Mesenchymal stem cell (in vitro differentiated cells and primary cell): ENCODE data around the gene DHPS.
A peak's percentile ranks its signal among the peaks of the same experiment; 100 is the strongest.

Experiments used
- DNase-seq: peaks from one replicate; pipeline ENCODE4 v3.0.0-alpha.2; 2013
- H2AFZ ChIP-seq: one replicate; pipeline ENCODE4 v1.6.1; 2013; ENCODE audit warnings: low read depth, mild to moderate bottlenecking, control low read depth, inconsistent platforms, low read length, moderate library complexity
- H2AK5ac ChIP-seq: 2 replicates; pipeline ENCODE4 v1.6.1; 2013; ENCODE audit warnings: low read length, moderate library complexity, mild to moderate bottlenecking, inconsistent platforms; ENCODE audit not compliant: severe bottlenecking
- H2BK120ac ChIP-seq: one replicate; pipeline ENCODE4 v1.6.1; 2013; ENCODE audit warnings: low read depth, mild to moderate bottlenecking, inconsistent platforms, low read length, moderate library complexity
- H2BK12ac ChIP-seq, 2 experiments: one replicate each; pipeline ENCODE4 v1.6.1; 2013; ENCODE audit warnings: inconsistent platforms in 2 of 2, low read length in 2 of 2, mild to moderate bottlenecking in 2 of 2, moderate library complexity in 2 of 2, control low read depth in 1 of 2
- H2BK15ac ChIP-seq: one replicate; pipeline ENCODE4 v1.6.1; 2013; ENCODE audit warnings: mild to moderate bottlenecking, low read depth, inconsistent platforms; ENCODE audit not compliant: poor library complexity, severe bottlenecking
- H2BK5ac ChIP-seq: 2 replicates; pipeline ENCODE4 v1.6.1; 2013; ENCODE audit warnings: low read depth, mild to moderate bottlenecking, low read length, control low read depth, inconsistent platforms; ENCODE audit not compliant: poor library complexity, severe bottlenecking
- H3K14ac ChIP-seq, 2 experiments: one replicate each; pipeline ENCODE4 v1.6.1; 2013; ENCODE audit warnings: inconsistent platforms in 2 of 2, low read length in 2 of 2, control low read depth in 1 of 2, mild to moderate bottlenecking in 1 of 2, moderate library complexity in 1 of 2
- H3K18ac ChIP-seq, 2 experiments: one replicate each; pipeline ENCODE4 v1.6.1; 2013; ENCODE audit warnings: inconsistent platforms in 2 of 2, low read length in 2 of 2, control low read depth in 1 of 2, low read depth in 1 of 2, mild to moderate bottlenecking in 1 of 2
- H3K23ac ChIP-seq, 2 experiments: one replicate each; pipeline ENCODE4 v1.6.1; 2013; ENCODE audit warnings: inconsistent platforms in 2 of 2, low read length in 2 of 2, mild to moderate bottlenecking in 2 of 2, moderate library complexity in 2 of 2, control low read depth in 1 of 2
- H3K27ac ChIP-seq: 2 replicates; pipeline ENCODE4 v1.5.1; 2013; ENCODE audit warnings: mild to moderate bottlenecking, moderate library complexity, low read length, control low read depth, inconsistent platforms; ENCODE audit not compliant: poor library complexity, severe bottlenecking
- H3K27me3 ChIP-seq, 2 experiments: 2 replicates each; pipeline versions ENCODE4 v1.6.1 to v1.7.0; 2013; ENCODE audit warnings: low read length in 2 of 2, mild to moderate bottlenecking in 2 of 2, moderate library complexity in 2 of 2, control low read depth in 1 of 2, inconsistent platforms in 1 of 2; ENCODE audit not compliant: control insufficient read depth in 1 of 2, insufficient read depth in 1 of 2
- H3K36me3 ChIP-seq, 2 experiments: 2 replicates each; pipeline versions ENCODE4 v1.6.1 to v1.7.0; 2013; ENCODE audit warnings: low read length in 2 of 2, control low read depth in 1 of 2, inconsistent platforms in 1 of 2, low read depth in 1 of 2, mild to moderate bottlenecking in 1 of 2; ENCODE audit not compliant: insufficient read depth in 2 of 2, control insufficient read depth in 1 of 2
- H3K4ac ChIP-seq, 2 experiments: one replicate each; pipeline ENCODE4 v1.6.1; 2013; ENCODE audit warnings: inconsistent platforms in 2 of 2, low read length in 2 of 2, mild to moderate bottlenecking in 2 of 2, moderate library complexity in 2 of 2, control low read depth in 1 of 2, low read depth in 1 of 2
- H3K4me1 ChIP-seq: 2 replicates; pipeline ENCODE4 v1.6.1; 2013; ENCODE audit warnings: low read depth, low read length, control low read depth; ENCODE audit not compliant: control insufficient read depth, insufficient read depth
- H3K4me2 ChIP-seq: 2 replicates; pipeline ENCODE4 v1.6.1; 2013; ENCODE audit warnings: low read length, mild to moderate bottlenecking, inconsistent platforms; ENCODE audit not compliant: poor library complexity, severe bottlenecking
- H3K4me3 ChIP-seq, 2 experiments: 2 replicates each; pipeline versions ENCODE4 v1.5.1 to v1.7.0; 2013; ENCODE audit warnings: low read length in 2 of 2, mild to moderate bottlenecking in 2 of 2, control low read depth in 1 of 2, low read depth in 1 of 2; ENCODE audit not compliant: insufficient read depth in 1 of 2
- H3K79me1 ChIP-seq: replicated peaks from 2 replicates; pipeline ENCODE4 v1.6.1; 2013; ENCODE audit warnings: mild to moderate bottlenecking, control low read depth, low read length, inconsistent platforms; ENCODE audit not compliant: poor library complexity, severe bottlenecking
- H3K9ac ChIP-seq: 2 replicates; pipeline ENCODE4 v1.7.0; 2013; ENCODE audit warnings: mild to moderate bottlenecking, low read length, moderate library complexity
- H3K9me3 ChIP-seq: 2 replicates; pipeline ENCODE4 v1.7.0; 2013; ENCODE audit warnings: mild to moderate bottlenecking, low read length; ENCODE audit not compliant: control insufficient read depth
- H4K8ac ChIP-seq: one replicate; pipeline ENCODE4 v1.6.1; 2013; ENCODE audit warnings: inconsistent platforms, mild to moderate bottlenecking, low read length, moderate library complexity
- H4K91ac ChIP-seq: one replicate; pipeline ENCODE4 v1.6.1; 2013; ENCODE audit warnings: mild to moderate bottlenecking, low read length, inconsistent platforms
- WGBS: methylation state at CpG from one replicate; pipeline ENCODE4 v1.1.7; 2013; ENCODE audit warnings: mixed read lengths; 5-methylcytosine and 5-hydroxymethylcytosine counted together

DHPS gene

DNA sequence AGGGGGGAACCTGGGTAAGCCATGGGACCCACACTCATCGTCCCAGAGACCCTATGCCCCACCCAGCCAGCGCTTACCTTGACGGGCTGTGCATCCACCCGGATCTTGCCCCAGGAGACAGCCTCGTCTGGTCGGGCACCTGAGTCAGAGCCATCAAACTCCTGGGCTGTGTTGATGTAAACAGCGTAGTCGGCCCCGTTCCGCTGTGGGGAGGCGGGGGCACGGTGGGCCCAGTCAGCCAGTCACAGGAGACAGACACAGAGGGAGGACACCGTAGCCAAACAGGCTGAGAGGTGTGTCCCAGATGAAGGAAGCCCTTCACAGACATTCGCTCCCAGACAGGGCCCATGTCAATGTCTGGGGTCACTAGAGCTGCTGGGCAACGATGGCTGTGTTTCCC lies 5.7 kb downstream of the DHPS start:
- 95% methylated on average over 15 of the region's 15 CpGs for WGBS
- H3K79me1 ChIP-seq: peaks cover 43% of the 10 kb centered on the region
- H4K91ac ChIP-seq: no peak overlapping the region
- no peak overlapping the region for H3K4me2 ChIP-seq
- H2BK15ac ChIP-seq: no peak overlapping the region
- no peak overlapping the region for H3K18ac ChIP-seq
- peaks cover 77 to 80% of the 10 kb centered on the region in 2 experiments for H3K36me3 ChIP-seq
- no peak overlapping the region for H2AK5ac ChIP-seq
- H3K9me3 ChIP-seq: no peaks in the 10 kb centered on the region
- no peak overlapping the region for H2BK120ac ChIP-seq
- no peak for DNase-seq
- no peak overlapping the region for H3K4ac ChIP-seq
- no peak overlapping the region for H3K27ac ChIP-seq
- H4K8ac ChIP-seq: no peak overlapping the region
- no peaks in the 10 kb centered on the region for H3K27me3 ChIP-seq
- H3K14ac ChIP-seq: no peak overlapping the region
- no peak overlapping the region for H2BK5ac ChIP-seq
- no peak overlapping the region for H3K23ac ChIP-seq
- H2AFZ ChIP-seq: no peak overlapping the region
- H3K4me1 ChIP-seq: peaks cover 7% of the 10 kb centered on the region
- no peak overlapping the region for H3K9ac ChIP-seq
- H2BK12ac ChIP-seq: no peak overlapping the region
- H3K4me3 ChIP-seq: no peak overlapping the region

GRCh38 chr19:12675399-12675798 lies 6.3 kb downstream of the DHPS start:
- H3K4me1 ChIP-seq: peaks cover 11% of the 10 kb centered on the region
- no peak overlapping the region for H2AK5ac ChIP-seq
- no peak overlapping the region for H3K18ac ChIP-seq
- H3K9me3 ChIP-seq: no peaks in the 10 kb centered on the region
- H3K14ac ChIP-seq: peak overlapping the region in 1 of 2 experiments; percentile 39
- H2BK5ac ChIP-seq: no peak overlapping the region
- H2AFZ ChIP-seq: no peak overlapping the region
- no peak overlapping the region for H4K91ac ChIP-seq
- no peak overlapping the region for H2BK120ac ChIP-seq
- H3K23ac ChIP-seq: no peak overlapping the region
- H3K4me2 ChIP-seq: no peak overlapping the region
- no peak overlapping the region for H3K27ac ChIP-seq
- DNase-seq: no peak
- H4K8ac ChIP-seq: no peak overlapping the region
- WGBS: 97% methylated on average over 10 of the region's 10 CpGs
- H2BK15ac ChIP-seq: no peak overlapping the region
- no peak overlapping the region for H3K9ac ChIP-seq
- H3K4ac ChIP-seq: no peak overlapping the region
- H3K27me3 ChIP-seq: no peaks in the 10 kb centered on the region
- no peak overlapping the region for H3K4me3 ChIP-seq
- no peak overlapping the region for H2BK12ac ChIP-seq
- peaks cover 80 to 81% of the 10 kb centered on the region in 2 experiments for H3K36me3 ChIP-seq
- peaks cover 44% of the 10 kb centered on the region for H3K79me1 ChIP-seq

DNA sequence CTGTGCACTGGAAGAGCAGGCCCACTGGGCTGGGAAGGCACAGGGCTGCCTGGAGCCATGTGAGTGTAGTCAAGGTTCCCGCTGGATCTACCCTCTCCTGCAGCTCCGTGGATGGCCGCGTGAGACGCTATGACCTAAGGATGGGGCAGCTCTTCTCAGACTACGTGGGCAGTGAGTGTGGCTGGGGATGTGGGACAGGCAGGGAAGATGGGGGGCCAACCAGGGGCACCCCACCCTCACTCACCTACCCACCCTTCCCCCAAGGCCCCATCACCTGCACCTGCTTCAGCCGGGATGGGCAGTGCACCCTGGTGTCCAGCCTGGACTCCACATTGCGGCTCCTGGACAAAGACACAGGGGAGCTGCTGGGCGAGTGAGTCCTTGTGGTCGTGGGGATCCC lies 8.9 kb downstream of the DHPS start:
- H3K23ac ChIP-seq: no peak overlapping the region
- no peak overlapping the region for H2BK120ac ChIP-seq
- H3K9me3 ChIP-seq: no peaks in the 10 kb centered on the region
- no peak overlapping the region for H2AK5ac ChIP-seq
- H3K9ac ChIP-seq: no peak overlapping the region
- H3K4ac ChIP-seq: no peak overlapping the region
- 97% methylated on average over 5 of the region's 10 CpGs for WGBS
- H3K4me3 ChIP-seq: no peak overlapping the region
- H2BK15ac ChIP-seq: no peak overlapping the region
- H4K8ac ChIP-seq: no peak overlapping the region
- H3K27ac ChIP-seq: no peak overlapping the region
- H3K79me1 ChIP-seq: peaks cover 41% of the 10 kb centered on the region
- no peak overlapping the region for H2AFZ ChIP-seq
- no peak overlapping the region for H3K14ac ChIP-seq
- no peak overlapping the region for H2BK5ac ChIP-seq
- no peaks in the 10 kb centered on the region for H3K27me3 ChIP-seq
- H3K36me3 ChIP-seq: peaks cover 63 to 64% of the 10 kb centered on the region in 2 experiments
- no peak overlapping the region for H3K18ac ChIP-seq
- DNase-seq: no peak
- H4K91ac ChIP-seq: no peak overlapping the region
- H3K4me2 ChIP-seq: no peak overlapping the region
- H3K4me1 ChIP-seq: peaks cover 23% of the 10 kb centered on the region
- no peak overlapping the region for H2BK12ac ChIP-seq

DNA sequence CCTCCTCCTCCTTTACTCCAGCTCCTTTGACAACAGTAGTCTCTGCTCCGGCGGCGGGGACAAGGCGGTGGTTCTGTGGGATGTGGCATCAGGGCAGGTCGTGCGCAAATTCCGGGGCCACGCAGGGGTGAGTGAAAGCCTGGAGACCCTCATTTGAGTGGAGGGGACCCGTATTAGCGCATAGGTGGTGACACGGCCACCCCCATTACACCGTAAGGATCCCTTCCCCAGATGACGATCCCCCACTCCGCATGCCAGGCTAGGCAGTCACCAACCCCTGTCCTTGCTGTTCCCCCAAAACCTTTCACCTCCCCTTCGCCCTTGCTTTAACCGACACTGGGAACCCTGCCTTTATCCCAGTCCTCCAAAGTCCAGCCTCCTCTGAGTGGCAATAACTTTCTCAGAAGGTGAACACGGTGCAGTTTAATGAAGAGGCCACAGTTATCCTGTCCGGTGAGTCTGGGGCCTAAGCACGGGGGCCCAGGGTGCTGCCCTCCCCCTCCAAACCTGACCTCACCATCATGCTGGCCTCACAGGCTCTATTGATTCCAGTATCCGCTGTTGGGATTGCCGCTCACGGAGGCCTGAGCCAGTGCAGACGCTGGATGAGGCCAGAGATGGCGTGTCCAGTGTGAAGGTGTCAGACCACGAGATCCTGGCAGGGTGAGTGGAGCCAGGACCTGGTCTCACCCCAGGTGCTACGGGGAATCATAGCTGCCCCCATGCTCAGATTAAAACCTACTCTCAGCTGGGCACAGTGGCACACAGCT lies 11.3 kb downstream of the DHPS start:
- H2BK12ac ChIP-seq: peak overlapping the region in 1 of 2 experiments; percentile 19
- H3K9ac ChIP-seq: peak overlapping the region; percentile 99
- peak overlapping the region; percentile 81 to 97 for H3K4me3 ChIP-seq
- no peaks in the 10 kb centered on the region for H3K9me3 ChIP-seq
- H3K14ac ChIP-seq: no peak overlapping the region
- peak overlapping the region; percentile 77 for H4K8ac ChIP-seq
- H2BK120ac ChIP-seq: no peak overlapping the region
- H3K4me1 ChIP-seq: peaks cover 32% of the 10 kb centered on the region
- peak overlapping the region; percentile 97 for H3K27ac ChIP-seq
- peak overlapping the region; percentile 16 to 67 for H3K18ac ChIP-seq
- H3K4ac ChIP-seq: peak overlapping the region; percentile 70 to 86
- peaks cover 45% of the 10 kb centered on the region for H3K79me1 ChIP-seq
- 60% methylated on average over 25 of the region's 26 CpGs for WGBS
- H3K23ac ChIP-seq: no peak overlapping the region
- peak overlapping the region; percentile 57 for H4K91ac ChIP-seq
- H3K36me3 ChIP-seq: peaks cover 44 to 48% of the 10 kb centered on the region in 2 experiments
- no peak overlapping the region for H2BK5ac ChIP-seq
- no peak for DNase-seq
- H2AK5ac ChIP-seq: no peak overlapping the region
- H3K27me3 ChIP-seq: no peaks in the 10 kb centered on the region
- H3K4me2 ChIP-seq: peak overlapping the region; percentile 95
- peak overlapping the region; percentile 12 for H2BK15ac ChIP-seq
- H2AFZ ChIP-seq: peak overlapping the region; percentile 79
